Hematopoietic multipotent progenitor cell treated with erythropoietin and hydrocortisone succinate and interleukin-3 and kit ligand, for 15 days (in vitro differentiated cells): ENCODE data around the gene MYO9B.
"Not testable (repeated sequence)": the region's sequence is repeated elsewhere in the genome, so short reads cannot be mapped to it uniquely, and the experiment has no call there.

Source experiments
- DNase-seq: peaks from one replicate; pipeline ENCODE4 v3.0.0-alpha.2; 2015; ENCODE audit warnings: low spot score

Gene MYO9B

DNA sequence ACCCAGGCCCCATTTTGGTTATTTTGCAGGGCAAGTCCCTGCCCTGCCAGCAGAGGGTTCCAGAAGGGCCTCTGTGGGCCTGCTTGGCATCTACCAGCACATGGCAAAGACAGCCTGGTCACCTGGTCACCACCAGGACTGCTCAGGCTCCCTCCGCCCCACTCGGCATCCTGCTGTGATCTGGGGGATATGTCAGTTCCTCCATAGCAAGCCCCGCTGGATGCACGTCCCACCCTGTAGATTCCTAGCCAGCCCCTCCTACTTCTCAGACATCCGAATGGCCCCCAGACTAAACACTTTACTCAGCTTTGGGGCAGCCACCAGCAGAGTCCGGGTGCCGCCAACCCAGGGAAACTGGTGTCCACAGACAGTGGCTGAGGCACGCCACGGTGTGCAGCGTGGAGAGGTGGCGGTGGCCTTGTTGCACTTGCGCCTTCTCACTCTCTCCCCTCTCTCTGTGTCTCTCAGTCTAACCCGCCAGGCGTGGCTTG is 107.7 kb downstream of the MYO9B start:
- no peak for DNase-seq

DNA sequence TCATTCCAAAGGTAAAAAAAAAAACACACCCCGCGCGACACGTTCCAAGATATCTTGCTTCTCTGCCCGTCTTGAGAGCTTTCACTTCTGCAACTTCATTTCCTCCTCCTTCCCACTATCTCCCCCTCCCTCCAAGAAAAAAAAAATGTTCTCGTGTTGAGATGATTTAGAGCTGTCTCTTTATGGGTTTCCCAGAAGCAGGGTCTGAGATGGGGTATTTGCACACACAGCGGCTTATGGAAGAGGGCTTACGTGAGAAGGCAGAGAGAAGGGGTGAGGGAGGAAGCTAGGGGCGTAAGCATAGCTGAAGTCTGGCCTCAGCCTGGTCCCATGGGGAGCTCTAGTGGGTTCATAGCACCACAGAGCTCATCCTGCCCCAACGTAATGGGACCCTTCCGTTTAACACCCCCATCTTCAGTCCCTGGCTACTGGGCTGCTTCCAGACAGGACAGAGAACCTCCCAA is 108.3 kb downstream of the MYO9B start:
- DNase-seq = no peak

DNA sequence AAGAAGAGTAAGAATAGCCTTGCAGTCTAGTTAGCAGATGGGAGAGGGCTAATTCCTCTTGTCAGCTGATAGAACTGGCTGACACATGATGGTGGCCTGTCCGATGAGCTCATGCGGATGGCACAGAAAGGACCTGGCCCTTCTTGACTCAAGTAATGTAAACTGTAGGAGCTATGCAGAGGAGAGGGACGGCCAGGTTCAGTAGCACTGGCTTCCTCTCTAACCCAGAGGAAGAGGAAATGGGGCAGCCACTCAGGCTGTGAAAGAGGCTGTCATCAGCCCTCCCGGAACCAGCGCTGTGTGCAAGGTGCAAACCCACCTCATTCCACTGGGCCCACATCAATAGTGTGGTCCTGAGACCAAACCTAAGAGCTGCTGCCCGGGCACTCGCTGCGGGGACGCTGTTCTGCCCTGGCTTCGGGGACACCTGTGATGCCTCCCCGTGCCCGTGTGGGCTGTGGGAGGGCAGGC is 108.8 kb downstream of the MYO9B start:
- no peak for DNase-seq

DNA sequence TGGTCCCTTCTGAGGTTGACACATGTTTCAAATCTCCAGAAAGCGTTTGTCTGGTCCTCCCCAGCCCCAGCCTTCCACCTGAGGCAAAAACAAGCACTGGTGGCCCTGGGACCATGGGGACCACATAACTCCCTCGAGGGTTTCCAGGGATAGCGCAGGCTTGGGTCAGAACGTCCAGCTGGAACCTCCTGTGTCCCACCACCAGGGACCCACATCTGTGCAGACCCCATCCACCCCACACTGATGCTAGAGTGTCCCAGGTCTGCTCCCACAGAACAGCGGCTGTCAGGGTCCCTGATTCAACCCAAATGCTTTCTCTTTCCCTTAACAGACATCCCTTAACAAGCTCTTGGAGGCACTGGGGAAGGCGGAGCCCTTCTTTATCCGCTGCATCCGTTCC is 110.0 kb downstream of the MYO9B start:
- DNase-seq = no peak

DNA sequence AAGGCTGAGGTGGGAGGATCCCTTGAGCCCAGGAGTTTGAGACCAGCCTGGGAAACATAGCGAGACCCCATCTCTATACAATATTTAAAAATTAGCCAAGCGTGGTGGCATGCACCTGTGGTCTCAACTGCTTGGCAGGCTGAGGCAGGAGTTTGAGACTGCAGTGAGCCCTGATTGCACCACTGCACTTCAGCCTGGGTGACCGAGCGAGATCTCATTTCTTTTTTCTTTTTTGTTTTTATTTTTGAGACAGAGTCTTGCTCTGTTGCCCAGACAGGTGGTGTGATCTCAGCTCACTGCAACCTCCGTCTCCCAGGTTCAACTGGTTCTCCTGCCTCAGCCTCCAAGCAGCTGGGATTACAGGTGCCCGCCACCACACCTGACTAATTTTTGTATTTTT is 116.2 kb downstream of the MYO9B start:
- not testable (repeated sequence) for DNase-seq

DNA sequence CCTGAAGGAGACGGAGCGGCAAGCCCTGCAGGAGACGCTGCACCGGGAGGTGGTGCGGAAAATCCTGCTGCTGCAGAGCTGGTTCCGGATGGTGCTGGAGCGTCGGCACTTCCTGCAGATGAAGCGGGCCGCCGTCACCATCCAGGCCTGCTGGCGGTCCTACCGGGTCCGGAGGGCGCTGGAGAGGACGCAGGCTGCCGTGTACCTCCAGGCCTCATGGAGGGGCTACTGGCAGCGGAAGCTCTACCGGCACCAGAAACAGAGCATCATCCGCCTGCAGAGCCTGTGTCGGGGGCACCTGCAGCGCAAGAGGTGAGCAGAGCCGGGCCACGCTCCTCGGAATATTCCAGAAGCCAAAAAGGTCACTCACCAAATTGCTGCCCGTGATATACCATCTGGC is 117.2 kb downstream of the MYO9B start:
- no peak for DNase-seq

DNA sequence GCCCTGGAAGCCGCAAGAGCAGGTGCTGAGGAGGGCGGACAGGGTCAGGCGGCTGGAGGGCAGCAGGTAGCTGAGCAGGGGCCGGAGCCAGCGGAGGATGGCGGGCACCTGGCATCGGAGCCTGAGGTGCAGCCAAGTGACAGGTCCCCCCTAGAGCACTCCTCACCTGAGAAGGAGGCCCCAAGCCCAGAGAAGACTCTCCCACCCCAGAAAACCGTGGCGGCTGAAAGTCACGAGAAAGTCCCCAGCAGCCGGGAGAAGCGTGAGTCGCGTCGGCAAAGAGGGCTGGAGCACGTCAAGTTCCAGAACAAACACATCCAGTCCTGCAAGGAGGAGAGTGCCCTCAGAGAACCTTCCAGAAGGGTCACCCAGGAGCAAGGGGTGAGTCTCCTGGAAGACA is 119.0 kb downstream of the MYO9B start:
- no peak for DNase-seq

DNA sequence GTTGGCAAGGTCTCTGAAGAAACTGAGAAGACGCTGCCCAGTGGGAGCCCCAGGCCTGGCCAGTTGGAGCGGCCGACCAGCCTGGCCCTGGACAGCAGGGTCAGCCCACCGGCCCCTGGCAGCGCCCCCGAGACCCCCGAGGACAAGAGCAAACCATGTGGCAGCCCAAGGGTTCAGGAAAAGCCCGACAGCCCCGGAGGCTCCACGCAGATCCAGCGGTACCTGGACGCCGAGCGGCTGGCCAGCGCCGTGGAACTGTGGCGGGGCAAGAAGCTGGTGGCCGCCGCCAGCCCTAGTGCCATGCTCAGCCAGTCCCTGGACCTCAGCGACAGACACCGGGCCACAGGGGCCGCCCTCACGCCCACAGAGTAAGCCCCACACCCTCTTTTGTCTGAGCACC is 119.5 kb downstream of the MYO9B start:
- no peak for DNase-seq

DNA sequence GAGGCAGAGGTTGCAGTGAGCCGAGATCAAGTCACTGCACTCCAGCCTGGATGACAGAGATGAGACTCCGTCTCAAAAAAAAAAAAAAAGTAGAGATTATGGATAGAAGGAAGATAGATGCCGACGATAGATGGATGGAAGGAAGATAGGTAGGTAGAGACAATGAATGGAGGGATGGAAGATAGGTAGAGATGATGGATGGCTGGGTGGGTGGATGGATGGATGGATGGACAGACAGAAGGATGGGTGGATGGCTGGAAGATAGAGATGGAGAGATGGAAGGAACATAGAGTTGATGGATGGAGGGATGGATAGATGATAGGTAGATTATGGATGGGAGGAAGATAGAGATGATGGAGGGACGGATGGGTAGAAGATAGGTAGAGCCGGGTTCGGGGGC is 121.0 kb downstream of the MYO9B start:
- no peak for DNase-seq

DNA sequence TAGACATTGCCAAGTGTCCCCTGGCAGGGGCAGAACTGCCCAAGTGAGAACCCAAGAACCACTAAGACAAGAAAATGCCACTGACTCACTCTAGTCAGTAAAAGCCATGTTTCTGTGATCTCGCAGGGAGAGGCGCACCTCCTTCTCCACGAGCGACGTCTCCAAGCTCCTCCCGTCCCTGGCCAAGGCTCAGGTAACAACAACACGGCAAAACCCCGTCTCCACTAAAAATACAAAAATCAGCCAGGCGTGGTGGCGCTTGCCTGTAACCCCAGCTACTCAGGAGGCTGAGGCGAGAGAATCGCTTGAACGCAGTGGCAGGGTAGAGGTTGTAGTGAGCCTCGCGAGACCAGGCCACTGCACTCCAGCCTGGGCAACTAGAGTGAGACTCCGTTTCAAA is 122.1 kb downstream of the MYO9B start:
- no peak for DNase-seq

DNA sequence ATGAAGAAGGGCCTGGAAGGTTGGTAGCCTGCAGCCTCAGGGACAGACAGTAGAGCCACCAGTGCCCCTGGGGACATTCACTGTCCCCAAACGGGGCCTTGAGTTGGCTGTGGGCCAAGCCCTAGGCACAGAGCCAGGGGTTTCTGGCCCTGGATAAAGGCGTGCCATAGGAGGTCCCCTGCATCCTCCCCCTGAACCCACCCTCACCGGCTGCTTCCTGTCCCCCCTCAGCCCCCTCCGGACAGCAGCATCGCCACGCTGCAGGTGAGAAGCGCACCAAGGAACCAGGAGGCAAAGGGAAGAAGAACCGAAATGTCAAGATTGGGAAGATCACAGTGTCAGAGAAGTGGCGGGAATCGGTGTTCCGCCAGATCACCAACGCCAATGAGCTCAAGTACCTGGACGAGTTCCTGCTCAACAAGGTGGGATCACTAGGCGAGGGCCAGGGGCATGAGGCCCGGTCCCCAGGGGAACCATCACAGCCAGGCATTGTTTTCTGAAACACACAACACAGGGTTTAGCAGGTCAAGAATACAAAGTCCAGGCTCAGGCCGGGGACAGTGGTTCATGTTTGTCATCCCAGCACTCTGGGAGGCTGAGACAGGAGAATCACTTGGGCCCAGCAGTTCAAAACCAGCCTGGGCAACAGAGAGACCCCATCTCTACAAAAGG is 125.0 kb downstream of the MYO9B start:
- no peak for DNase-seq

DNA sequence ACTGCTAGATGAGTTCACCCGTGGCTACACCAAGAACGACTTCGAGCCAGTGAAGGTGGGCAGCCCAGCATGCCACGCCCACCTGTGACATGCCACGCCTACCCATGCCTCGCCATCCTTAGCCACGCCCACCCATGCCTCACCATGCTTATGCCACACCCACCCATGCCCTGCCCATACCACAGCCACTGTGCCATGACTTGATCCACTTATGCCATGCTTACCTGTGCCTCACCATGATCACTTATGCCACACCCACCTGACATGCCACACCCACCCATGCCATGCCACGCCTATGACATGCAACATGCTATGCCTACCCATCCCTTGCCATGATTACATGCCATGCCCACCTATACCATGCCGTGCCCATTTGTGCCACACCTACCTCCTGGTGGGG is 126.7 kb downstream of the MYO9B start:
- DNase-seq = peak; percentile 67

DNA sequence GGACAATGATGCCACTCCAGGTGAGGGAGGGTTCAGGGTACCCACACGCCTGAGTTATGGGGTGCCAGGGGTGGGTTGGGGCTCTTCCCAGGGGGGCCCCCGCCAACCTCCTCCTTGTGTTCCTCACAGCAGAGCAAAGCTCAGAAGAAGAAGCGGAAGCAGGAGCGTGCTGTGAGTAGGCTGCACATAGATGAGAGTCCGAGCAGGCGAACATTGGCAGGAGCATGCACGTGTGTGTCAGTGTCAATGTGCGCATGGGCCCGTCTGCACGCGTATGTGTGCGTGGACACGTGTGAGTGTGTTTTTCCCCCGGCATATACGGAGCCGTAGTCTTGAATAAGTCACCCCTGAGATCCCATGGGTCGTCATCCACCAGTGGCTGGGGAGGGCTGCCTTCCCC is 127.1 kb downstream of the MYO9B start:
- DNase-seq = no peak

DNA sequence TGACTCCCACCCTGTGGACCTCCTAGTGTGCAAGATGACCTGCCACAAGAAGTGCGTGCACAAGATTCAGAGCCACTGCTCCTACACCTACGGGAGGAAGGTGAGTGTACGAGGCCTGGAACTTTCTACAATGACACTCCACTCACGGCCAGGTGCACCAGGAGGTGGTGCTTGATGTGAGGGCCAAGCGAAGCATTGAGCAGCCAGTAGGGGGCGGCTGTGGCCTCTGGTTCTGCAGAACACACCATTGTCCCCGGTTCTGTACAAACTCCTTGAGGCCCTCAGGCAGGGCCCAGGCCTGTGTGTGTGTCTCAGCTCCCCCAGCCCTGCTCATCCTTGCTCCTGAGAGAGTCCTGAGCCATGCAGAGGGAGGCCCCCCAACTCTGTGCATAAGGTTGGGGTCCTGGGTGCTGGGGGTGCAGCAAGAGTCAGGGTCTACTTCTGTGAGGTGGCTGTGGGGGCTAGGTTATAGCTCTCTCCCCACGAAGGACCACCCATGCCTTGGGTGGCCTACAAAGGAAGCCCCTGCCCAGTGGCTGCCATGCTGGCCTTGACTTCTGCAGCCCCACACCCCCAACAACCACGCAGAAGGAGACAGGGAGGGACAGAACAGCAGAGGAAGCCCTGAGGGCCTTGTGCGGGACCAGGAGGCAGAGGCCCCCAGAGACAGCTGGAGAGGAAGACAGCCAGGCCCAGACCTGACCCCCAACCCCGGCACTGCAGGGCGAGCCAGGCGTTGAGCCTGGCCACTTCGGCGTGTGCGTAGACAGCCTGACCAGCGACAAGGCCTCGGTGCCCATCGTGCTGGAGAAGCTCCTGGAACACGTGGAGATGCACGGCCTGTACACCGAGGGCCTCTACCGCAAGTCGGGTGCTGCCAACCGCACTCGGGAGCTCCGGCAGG is 129.9 kb downstream of the MYO9B start:
- DNase-seq = peak; percentile 76

DNA sequence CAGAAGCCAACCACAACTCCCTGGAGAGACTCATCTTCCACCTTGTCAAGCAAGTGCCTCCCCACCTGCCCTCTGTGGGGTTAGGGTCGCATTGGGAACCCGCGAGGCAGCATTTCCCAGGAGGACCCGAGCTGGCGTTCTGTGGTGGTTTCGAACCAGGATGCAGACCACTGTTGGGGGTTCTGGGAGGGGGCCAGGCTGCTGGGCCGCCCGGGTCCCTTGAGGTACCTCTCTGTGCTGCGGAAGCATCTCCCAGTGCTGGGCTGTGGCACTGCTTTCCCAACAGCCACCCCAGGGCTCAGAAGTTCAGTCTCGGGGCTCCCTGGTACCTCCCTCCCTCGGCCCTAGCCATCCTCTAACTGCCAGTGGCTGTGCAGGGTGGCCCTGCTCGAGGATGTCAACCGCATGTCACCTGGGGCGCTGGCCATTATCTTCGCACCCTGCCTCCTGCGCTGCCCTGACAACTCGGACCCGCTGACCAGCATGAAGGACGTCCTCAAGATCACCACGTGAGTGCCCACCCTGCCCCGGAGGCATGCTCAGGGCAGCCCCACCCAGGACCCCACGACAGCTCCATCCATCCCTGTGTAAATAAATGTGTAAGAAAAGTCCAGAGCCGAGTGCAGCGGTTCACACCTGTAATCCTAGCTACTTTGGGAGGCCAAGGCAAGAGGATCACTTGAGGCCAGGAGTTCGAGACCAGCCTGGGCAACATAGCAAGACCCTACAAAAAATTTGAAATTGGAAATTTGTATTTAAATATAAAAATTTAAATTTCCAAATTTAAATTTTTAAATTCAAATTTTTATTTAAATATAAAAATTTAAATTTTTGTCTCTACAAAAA is 131.4 kb downstream of the MYO9B start:
- DNase-seq = no peak

DNA sequence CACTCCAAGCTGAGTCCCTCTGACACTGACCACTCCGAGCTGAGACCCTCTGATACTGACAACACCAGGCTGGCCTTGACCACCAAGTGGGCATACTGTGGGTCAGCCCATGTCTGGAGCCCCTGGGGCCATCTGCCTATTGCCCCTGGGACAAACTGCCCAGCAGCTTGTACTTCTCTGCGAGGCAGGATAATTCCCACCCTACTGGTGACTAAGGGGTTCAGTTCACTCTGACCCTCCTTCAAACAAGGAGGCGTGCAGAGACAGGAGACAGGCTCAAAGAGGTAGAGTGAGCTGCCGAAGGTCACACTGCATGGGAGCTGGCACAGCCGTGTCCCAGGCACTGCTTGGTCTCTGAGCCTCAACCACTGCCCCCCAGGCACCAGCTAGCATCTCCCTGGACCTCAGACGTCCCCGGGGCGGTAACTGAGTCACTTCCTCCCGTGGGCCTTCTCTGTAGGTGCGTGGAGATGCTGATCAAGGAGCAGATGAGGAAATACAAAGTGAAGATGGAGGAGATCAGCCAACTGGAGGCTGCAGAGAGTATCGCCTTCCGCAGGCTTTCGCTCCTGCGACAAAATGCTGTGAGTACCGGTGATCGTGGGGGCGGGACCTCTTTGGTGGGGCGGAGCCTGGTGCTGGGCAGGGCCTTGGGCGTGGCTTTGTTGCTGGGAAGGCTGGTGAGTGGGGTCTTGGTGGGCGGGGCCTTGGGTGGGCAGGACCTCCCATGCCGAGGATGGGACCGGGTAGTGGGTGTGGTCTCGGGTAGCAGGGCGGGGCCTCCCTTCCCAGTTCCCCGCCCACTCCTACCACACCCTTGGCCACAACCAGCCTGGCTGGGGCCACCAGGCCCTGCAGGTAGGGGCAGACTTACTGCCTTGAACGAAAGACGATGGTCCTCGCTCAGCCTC is 133.8 kb downstream of the MYO9B start:
- DNase-seq = peak; percentile 72

DNA sequence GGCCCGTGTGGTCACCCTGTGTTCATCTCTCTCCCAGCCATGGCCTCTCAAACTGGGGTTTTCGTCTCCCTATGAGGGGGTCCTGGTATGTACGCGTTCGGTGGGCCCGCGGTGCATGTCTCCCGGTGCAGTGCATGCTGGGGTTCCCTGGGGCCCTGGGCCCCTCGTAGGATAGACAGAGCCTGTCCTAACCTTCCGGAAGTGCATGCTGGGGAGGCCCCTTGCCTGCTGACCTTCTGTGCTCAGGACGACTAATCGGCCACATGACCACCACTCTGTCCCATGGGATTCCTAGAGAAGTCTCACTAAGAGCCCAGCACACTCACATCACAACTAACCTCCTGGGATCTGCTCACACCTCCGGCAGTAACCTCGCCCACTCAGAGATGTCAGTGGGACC is 134.7 kb downstream of the MYO9B start:
- DNase-seq = no peak

DNA sequence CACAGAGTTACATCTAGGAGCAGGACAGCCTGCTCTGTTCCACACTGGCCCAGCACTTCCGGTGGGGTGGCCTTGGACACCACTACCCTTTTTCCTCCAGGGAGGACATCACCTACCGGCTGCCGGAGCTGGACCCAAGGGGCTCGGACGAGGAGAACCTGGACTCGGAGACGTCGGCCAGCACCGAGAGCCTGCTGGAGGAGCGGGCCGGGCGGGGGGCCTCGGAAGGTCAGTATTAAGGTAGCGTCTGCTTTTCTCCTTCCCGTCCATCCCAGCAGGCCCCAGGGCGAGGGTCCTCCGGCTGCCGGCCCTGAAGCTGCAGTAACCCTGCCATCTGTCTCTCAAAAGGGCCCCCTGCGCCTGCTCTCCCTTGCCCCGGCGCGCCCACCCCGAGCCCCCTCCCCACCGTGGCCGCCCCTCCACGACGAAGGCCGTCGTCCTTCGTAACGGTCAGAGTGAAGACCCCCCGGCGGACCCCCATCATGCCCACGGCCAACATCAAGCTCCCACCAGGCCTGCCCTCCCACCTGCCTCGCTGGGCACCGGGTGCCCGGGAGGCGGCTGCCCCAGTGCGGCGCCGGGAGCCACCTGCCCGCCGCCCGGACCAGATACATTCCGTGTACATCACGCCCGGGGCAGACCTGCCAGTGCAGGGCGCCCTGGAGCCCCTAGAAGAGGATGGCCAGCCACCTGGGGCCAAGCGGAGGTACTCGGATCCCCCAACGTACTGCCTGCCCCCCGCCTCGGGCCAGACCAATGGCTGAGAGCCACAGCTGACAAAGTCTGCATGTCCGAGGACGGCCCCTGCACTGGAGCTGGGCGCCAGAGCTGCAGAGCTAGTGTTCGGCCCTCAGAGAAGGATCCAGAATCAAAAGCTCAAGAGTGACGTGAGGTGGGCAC is 136.2 kb downstream of the MYO9B start:
- DNase-seq = no peak

DNA sequence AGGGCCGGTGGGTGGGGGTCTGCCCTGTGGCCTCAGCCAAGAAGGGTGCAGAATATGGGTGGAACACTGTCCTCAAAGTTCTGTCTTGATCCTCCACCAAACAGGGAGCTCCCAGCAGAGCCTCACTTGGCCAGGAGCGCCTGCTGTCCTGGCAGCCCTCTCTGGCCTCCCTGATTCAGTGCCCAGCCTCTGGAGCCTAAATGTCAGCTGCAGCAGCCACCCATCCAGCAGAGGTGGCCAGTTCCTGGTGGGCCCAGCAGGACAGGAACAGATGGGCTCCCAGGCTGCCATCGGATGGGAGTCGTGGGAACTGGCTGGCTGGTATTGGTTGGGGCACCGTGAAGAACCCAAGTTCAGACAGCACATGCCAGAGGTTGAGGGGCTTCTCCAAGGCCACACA is 137.8 kb downstream of the MYO9B start:
- no peak for DNase-seq

DNA sequence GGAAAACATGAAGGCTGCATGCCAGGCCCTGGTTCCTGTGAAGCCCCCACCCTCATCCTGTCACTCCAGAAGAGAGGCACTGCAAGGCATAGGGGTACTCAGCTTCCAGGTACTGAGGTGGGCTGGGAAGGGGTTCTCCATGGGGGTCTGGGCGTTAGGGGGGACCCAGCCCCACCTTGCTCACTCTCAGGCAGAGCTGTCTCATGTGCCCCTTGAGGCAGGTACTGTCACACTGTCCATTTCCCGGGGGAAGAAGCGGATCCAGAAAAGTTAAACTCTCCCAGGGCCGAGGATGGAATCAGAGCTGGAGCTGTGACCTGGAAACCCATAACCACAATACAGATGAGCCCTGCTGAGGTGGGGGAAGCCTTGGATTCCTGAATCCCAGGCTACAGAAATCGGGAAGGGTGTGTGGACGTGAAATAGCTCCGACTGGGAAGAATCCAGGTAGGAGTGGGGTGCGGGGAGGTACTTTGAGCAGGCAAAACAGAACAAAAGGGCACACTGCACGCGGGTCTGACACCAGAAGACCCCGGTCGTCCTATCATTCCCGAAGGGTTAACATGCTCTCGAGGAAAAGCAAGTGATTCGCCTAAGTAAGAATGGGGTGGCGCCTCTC is 139.0 kb downstream of the MYO9B start:
- DNase-seq = no peak
